Hippocampal formation (tissue), 2 donors: ENCODE results near the gene ECHDC1.

ENCODE experiments used
- DNase-seq, 2 donors: peaks; one replicate each; lab custom pipeline; 2025; lab: John Stamatoyannopoulos, UW

The ECHDC1 gene

GRCh38 chr6:127288705-127289104, 54.7 kb downstream of the ECHDC1 start:
- no peak for DNase-seq

- no peak for DNase-seq
Observed at GRCh38 chr6:127282184-127282583, 61.2 kb downstream of the ECHDC1 start.

GRCh38 chr6:127279815-127280214, 63.6 kb downstream of the ECHDC1 start:
- no peak for DNase-seq

- no peak for DNase-seq
Observed at GRCh38 chr6:127277878-127278843, 65.2 kb downstream of the ECHDC1 start.

GRCh38 chr6:127276331-127276730, 67.1 kb downstream of the ECHDC1 start:
- no peak for DNase-seq

GRCh38 chr6:127273499-127273898, 69.9 kb downstream of the ECHDC1 start:
- no peak for DNase-seq

- no peak for DNase-seq
Observed at GRCh38 chr6:127272576-127272975, 70.8 kb downstream of the ECHDC1 start.

- no peak for DNase-seq
Observed at GRCh38 chr6:127267646-127268625, 75.5 kb downstream of the ECHDC1 start.

- DNase-seq = peak; percentile 63 to 78
Observed at GRCh38 chr6:127266892-127267645, 76.3 kb downstream of the ECHDC1 start.

GRCh38 chr6:127266178-127266891, 77.1 kb downstream of the ECHDC1 start, which contains the start of gene RNF146:
Gene RNF146 (plus strand): TSS chr6:127266864. CDS start chr6:127280339, 13,475 bp downstream.
- DNase-seq = peak; percentile 90 to 92

GRCh38 chr6:127263481-127263880, 79.9 kb downstream of the ECHDC1 start:
- DNase-seq = no peak

- no peak for DNase-seq
Observed at GRCh38 chr6:127262896-127263295, 80.5 kb downstream of the ECHDC1 start.

GRCh38 chr6:127255286-127255685, 88.1 kb downstream of the ECHDC1 start:
- no peak for DNase-seq

GRCh38 chr6:127249621-127250020, 93.8 kb downstream of the ECHDC1 start:
- no peak for DNase-seq

- no peak for DNase-seq
Observed at GRCh38 chr6:127247114-127248096, 96.0 kb downstream of the ECHDC1 start.

GRCh38 chr6:127243501-127243900, 99.9 kb downstream of the ECHDC1 start:
- no peak for DNase-seq
